Thymus (tissue), 11 donors: ENCODE measurements around the gene TBC1D1. TPM values are rescaled to one million over a fixed set of nuclear protein-coding genes. Genes with fewer than 3 reads are reported as not detected.

Source experiments
- DNase-seq, 9 donors: peaks; one replicate each; pipeline ENCODE4 v3.0.0-alpha.2; 2013; ENCODE audit warnings: low spot score in 9 of 9, low read depth in 6 of 9, missing footprints in 1 of 9
- H3K27ac ChIP-seq, 2 donors: one replicate each; pipeline ENCODE4 v1.5.1; 2013; ENCODE audit warnings: control low read depth in 1 of 2, low read depth in 1 of 2, low read length in 1 of 2, mild to moderate bottlenecking in 1 of 2, moderate library complexity in 1 of 2
- H3K27me3 ChIP-seq, 2 donors: one replicate each; pipeline ENCODE4 v1.5.1; 2013; ENCODE audit warnings: low read length in 1 of 2; ENCODE audit not compliant: control insufficient read depth in 2 of 2, insufficient read depth in 1 of 2
- H3K36me3 ChIP-seq, 2 donors: one replicate each; pipeline ENCODE4 v1.5.1; 2013; ENCODE audit warnings: low read length in 1 of 2, mild to moderate bottlenecking in 1 of 2, moderate library complexity in 1 of 2; ENCODE audit not compliant: control insufficient read depth in 2 of 2, insufficient read depth in 2 of 2
- H3K4me1 ChIP-seq, 2 donors: one replicate each; pipeline ENCODE4 v1.5.1; 2013; ENCODE audit warnings: low read length in 2 of 2; ENCODE audit not compliant: control insufficient read depth in 2 of 2, insufficient read depth in 2 of 2
- H3K4me3 ChIP-seq, 2 donors: one replicate each; pipeline ENCODE4 v1.5.1; 2013; ENCODE audit warnings: low read length in 2 of 2, control low read depth in 1 of 2, mild to moderate bottlenecking in 1 of 2
- H3K9me3 ChIP-seq, 2 donors: one replicate each; pipeline ENCODE4 v1.5.1; 2013; ENCODE audit warnings: low read length in 1 of 2, mild to moderate bottlenecking in 1 of 2; ENCODE audit not compliant: control insufficient read depth in 2 of 2, insufficient read depth in 1 of 2
- WGBS: extraction: QIAGEN DNeasy Blood & Tissue Kit; methylation state at CpG from one replicate; pipeline ENCODE4 v1.1.7; 2013; 5-methylcytosine and 5-hydroxymethylcytosine counted together
- polyA plus RNA-seq: library from polyadenylated mRNA; stranded (reverse); fragments of 200-250 nt; gene quantifications from one replicate; pipeline ENCODE4 v1.2.3, GENCODE V29; 2013
- total RNA-seq: library from RNA; stranded (reverse); fragments of 120-200 nt; gene quantifications from one replicate; pipeline ENCODE4 v1.2.4, GENCODE V29; 2013
- donor health status: healthy.

The TBC1D1 gene
- total and polyA plus RNA-seq, 2 donors: 49.9 to 65.7 TPM

DNA sequence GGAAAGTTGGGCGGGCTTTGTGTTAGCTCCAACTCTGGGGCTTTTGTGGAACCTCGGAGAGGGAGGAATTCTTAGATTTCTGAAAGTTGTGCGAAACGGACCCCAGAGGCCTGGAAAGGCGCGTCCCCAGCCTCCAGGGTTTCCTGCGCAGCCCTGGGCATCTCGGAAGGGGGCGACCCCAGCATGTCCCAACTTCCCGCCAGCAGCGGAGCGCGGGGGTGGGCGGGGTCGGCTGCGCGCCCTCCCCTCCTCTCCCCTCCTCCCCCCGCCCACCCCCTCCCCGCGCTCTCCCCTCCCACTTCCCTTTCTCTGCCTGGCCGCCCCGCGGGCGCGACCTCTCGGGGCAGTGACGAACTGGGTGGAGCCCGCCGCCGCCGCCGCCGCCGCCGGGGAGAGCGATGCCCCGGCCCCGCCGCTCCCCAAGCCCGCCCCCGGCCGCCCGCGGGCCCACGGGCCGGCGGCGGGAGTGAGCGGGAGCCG lies 86.1 kb downstream of the TBC1D1 start:
- Histone ChIP-seq H3K4me1 (peaks cover 14 to 31% of the 10 kb centered on the region in 2 donors), H3K9me3 (peaks cover 0 to 8% of the 10 kb centered on the region in 2 donors), H3K27ac (peak overlapping the region; percentile 8 to 42), H3K27me3 (no peaks in the 10 kb centered on the region), H3K36me3 (peaks cover 0 to 5% of the 10 kb centered on the region in 2 donors), H3K4me3 (peak overlapping the region; percentile 47 to 95)
- peak in 6 of 9 donors; percentile 65 to 88 (median 78) for DNase-seq
- WGBS: under 1% methylated on average over 49 of the region's 50 CpGs

DNA sequence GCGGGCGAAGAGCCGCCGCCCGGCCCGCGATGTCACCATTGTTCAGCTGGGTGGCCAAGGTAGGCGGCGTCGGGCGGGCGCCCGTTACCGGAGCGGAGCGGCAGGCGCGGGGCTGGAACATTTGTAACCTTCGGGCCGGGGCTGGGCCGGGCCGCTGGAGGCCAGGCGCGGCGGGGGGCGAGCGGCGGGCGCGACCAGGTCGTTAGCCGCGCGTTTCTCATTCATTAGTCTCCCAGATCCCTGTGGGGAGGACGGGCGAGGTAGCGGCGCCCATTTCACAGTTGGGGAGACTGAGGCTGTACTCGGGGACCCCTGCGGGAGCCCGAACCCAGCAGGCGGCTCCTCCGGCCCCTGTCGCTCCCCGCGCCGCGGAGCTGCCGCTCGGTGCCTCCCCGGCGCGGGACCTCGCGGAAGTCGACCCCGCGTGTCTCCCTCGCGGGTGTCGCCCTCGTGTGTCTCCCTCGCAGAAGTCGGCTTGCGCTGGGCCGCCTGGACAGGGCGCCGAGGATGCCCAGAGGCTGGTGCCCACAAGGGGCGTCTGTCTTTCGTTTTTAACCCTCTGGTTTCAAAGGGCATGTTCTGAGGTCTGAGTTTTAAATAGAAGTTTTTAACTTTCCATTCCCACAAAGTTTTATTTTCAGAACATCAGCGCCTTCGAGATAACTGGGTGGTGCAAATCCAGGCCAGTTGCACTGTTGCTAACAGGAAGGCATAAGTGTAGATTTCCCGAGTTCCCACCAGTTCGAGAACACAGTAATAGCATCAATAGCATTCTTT lies 86.8 kb downstream of the TBC1D1 start:
- Histone ChIP-seq H3K9me3 (peaks cover 0 to 8% of the 10 kb centered on the region in 2 donors), H3K4me1 (peaks cover 19 to 37% of the 10 kb centered on the region in 2 donors), H3K36me3 (peaks cover 0 to 5% of the 10 kb centered on the region in 2 donors), H3K4me3 (peak overlapping the region; percentile 40 to 95), H3K27me3 (no peaks in the 10 kb centered on the region), H3K27ac (peak overlapping the region; percentile 56 to 74)
- under 1% methylated on average over 74 of the region's 74 CpGs for WGBS
- DNase-seq: peak in 5 of 9 donors; percentile 52 to 78 (median 66)

DNA sequence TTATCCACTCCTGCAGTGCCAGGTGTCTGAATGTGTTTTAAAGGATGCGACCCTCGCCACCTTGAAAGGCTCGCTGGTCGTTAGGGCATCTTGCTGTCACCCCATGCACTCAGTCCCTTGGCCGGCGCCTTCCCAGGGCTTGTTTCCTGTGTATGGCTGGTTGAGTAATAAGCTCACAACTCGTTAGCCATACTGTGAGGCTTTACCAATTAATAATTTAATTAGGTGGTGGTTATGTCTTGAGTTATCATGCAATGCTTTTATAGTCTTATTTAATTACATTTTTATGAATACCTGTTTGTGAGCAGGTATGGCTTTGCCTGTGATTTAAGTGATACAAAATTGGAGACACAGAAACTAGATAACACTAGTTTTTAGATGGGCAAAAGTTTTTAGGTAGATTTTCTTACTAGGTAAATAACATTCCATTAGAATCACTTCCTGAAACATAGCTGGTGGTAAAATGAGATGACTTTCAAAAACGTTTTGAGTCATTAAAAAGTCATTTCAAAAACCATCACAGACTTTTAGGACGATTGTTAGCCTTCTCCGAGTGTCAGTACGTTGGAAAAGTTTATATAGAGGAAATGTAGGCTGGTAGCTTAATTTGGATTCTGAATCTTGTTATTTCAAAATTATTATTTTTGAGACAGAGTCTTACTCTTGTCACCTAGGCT lies 87.5 kb downstream of the TBC1D1 start:
- peaks cover 19 to 40% of the 10 kb centered on the region in 2 donors for H3K4me1 ChIP-seq
- no peak for DNase-seq

DNA sequence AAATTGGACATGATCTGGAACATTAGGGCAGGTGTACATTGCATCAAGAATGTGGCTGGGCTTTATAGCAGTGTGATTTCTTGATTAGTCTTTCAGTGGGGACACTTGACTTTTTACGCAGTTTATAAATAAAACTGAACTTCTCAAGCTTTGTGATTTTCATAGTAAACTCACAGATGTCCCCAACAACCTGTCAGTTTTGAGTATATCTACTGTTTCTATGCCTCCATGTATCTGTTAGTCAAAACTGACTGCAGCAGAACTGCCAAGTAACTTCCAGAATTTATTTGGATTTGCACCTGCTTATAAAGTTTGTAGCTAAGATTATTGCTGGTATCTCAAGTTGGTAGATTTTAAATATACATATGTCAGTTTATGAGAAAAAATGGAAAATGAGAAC lies 89.4 kb downstream of the TBC1D1 start:
- H3K4me1 ChIP-seq: peaks cover 19 to 40% of the 10 kb centered on the region in 2 donors
- H3K27ac ChIP-seq: no peak overlapping the region
- DNase-seq: no peak
- H3K9me3 ChIP-seq: peaks cover 0 to 8% of the 10 kb centered on the region in 2 donors
- 97% methylated on average over 1 of the region's 1 CpG for WGBS
- no peaks in the 10 kb centered on the region for H3K27me3 ChIP-seq
- H3K36me3 ChIP-seq: peaks cover 0 to 5% of the 10 kb centered on the region in 2 donors
- H3K4me3 ChIP-seq: no peak overlapping the region

More for the DNA sequence above, 87.5 kb downstream of the TBC1D1 start:
- WGBS: 47% methylated on average over 11 of the region's 11 CpGs
- peak overlapping the region; percentile 40 to 95 for H3K4me3 ChIP-seq
- peaks cover 0 to 8% of the 10 kb centered on the region in 2 donors for H3K9me3 ChIP-seq
- peak overlapping the region; percentile 56 to 74 for H3K27ac ChIP-seq
- peaks cover 0 to 5% of the 10 kb centered on the region in 2 donors for H3K36me3 ChIP-seq
- H3K27me3 ChIP-seq: no peaks in the 10 kb centered on the region

DNA sequence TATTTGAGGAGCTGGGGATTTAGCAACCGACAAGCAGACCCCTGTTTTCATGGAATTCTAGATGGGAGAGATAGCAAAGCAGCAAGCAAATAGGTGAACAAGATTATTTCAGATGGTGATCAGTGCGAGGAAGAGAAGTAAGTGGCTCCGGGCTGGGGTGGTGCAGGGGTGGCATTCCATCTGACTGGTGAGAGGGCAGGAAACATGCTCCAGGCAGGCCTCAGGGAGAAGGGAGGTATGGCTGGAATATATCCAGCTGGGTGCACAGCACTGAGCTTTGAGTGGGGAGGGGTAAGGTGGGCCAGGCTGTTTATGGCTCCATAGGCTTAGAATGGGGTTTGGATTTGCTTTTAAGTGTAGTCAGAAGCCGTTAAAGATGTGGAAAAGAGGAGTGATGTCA lies 90.5 kb downstream of the TBC1D1 start:
- Histone ChIP-seq H3K4me3 (no peak overlapping the region), H3K36me3 (peaks cover 0 to 5% of the 10 kb centered on the region in 2 donors), H3K27me3 (no peaks in the 10 kb centered on the region), H3K27ac (no peak overlapping the region), H3K9me3 (peaks cover 0 to 8% of the 10 kb centered on the region in 2 donors), H3K4me1 (peaks cover 21 to 42% of the 10 kb centered on the region in 2 donors)
- DNase-seq: no peak
- 97% methylated on average over 4 of the region's 4 CpGs for WGBS

DNA sequence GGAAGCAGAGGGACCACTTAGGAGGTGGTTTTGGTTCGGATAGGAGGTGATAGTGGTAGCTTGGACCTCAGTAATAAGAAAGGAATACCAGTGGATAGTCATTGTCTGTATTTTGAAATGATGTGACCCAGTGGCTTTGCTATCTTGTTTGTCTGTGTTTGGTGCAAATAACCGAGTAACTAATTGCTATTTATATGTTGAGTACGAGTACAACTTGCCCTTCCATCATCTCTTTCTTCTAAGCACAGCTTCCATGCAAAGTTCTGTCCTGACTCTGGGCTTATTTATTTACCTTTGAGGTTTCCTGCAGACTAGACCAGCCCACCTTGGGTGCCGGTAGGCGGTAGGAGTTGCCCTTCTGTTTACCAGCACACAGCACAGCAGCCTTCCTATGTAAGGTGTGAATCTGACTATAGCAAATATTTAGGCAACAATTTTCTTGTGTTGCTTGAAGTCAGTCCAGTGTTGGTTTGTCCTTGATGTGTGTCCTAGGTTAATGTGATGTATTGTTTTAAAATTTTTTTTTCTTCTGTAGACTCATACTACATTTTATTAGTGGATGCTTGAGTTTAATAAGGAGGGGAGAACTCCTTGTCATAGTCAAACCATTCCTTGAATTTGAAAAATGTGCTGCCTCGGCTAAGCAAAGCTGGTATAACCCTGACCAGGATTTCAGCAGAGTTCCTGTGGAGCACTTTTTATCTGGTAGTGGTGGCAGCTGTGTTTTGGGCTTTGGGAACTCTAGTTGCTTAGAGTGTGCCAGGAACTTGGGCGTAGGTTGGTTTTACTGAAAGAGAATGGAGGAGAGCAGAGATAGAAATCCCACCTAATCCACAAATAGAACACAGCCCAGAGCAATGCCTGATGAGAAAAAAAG lies 91.2 kb downstream of the TBC1D1 start:
- H3K27ac ChIP-seq: no peak overlapping the region
- no peaks in the 10 kb centered on the region for H3K27me3 ChIP-seq
- no peak overlapping the region for H3K4me3 ChIP-seq
- no peak for DNase-seq
- WGBS: 79% methylated on average over 7 of the region's 7 CpGs
- H3K9me3 ChIP-seq: peaks cover 0 to 8% of the 10 kb centered on the region in 2 donors
- H3K4me1 ChIP-seq: peaks cover 21 to 39% of the 10 kb centered on the region in 2 donors
- peaks cover 0 to 6% of the 10 kb centered on the region in 2 donors for H3K36me3 ChIP-seq

DNA sequence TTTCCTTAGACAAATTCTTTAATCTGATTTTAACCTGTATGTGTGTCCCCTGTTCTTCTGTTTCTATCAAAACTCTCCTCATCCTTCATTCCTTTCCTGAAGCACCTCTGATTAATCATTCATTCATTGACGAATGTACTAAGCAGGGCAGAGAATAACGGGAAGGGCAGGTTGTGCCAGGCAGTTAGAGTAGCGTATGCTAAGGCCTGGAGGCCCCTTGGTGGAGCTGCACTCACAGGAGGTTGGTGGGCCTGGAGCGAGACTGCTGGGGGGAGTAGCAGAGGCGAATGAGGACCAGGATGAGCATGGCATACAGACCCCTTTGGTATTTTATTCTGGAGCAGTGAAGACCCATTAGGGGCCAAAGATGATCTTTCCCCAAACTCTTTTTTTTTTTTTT lies 91.9 kb downstream of the TBC1D1 start:
- WGBS: 98% methylated on average over 5 of the region's 5 CpGs
- no peak for DNase-seq
- H3K4me3 ChIP-seq: no peak overlapping the region
- no peaks in the 10 kb centered on the region for H3K27me3 ChIP-seq
- H3K27ac ChIP-seq: no peak overlapping the region
- peaks cover 21 to 39% of the 10 kb centered on the region in 2 donors for H3K4me1 ChIP-seq
- peaks cover 0 to 8% of the 10 kb centered on the region in 2 donors for H3K9me3 ChIP-seq
- H3K36me3 ChIP-seq: peaks cover 0 to 6% of the 10 kb centered on the region in 2 donors

DNA sequence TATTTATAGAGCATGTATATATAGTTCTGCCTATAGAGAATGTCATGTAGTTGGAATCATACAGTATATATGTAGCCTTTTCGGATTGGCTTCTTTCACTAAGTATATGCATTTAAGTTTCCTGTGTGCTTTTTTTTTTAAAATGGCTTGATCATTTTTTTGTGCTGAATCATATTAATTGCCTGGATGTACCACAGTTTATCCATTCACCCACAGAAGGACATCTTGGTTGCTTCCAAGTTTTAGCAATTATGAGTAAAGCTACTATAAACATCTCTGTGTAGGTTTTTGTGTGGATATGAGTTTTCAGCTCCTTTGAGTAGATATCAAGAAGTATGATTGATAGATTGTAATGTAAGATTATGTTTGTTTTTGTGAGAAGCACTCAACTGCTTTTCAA lies 93.1 kb downstream of the TBC1D1 start:
- WGBS: 100% methylated on average over 1 of the region's 1 CpG
- Histone ChIP-seq H3K4me3 (no peak overlapping the region), H3K36me3 (peaks cover 0 to 6% of the 10 kb centered on the region in 2 donors), H3K4me1 (peaks cover 15 to 31% of the 10 kb centered on the region in 2 donors), H3K27ac (no peak overlapping the region), H3K27me3 (no peaks in the 10 kb centered on the region), H3K9me3 (peaks cover 0 to 5% of the 10 kb centered on the region in 2 donors)
- DNase-seq: no peak
